ENCODE measurements around the gene PIGN. TPM values are rescaled to one million over a fixed set of nuclear protein-coding genes. Genes with fewer than 3 reads are reported as not detected.

Gene PIGN
- total RNA-seq, 2 donors from 2014 or later, result 22.6 to 28.7 TPM

- ATAC-seq, result no peak
- 88 to 95% methylated on average over 1 of the region's 1 CpG for WGBS, 2 donors
- H3K27me3 ChIP-seq, result no peaks in the 10 kb centered on the region
- TF ChIP-seq POLR2A (IDR thresholded peaks at IDR 0.05), result no peak
- TF ChIP-seq, protein P1, sequence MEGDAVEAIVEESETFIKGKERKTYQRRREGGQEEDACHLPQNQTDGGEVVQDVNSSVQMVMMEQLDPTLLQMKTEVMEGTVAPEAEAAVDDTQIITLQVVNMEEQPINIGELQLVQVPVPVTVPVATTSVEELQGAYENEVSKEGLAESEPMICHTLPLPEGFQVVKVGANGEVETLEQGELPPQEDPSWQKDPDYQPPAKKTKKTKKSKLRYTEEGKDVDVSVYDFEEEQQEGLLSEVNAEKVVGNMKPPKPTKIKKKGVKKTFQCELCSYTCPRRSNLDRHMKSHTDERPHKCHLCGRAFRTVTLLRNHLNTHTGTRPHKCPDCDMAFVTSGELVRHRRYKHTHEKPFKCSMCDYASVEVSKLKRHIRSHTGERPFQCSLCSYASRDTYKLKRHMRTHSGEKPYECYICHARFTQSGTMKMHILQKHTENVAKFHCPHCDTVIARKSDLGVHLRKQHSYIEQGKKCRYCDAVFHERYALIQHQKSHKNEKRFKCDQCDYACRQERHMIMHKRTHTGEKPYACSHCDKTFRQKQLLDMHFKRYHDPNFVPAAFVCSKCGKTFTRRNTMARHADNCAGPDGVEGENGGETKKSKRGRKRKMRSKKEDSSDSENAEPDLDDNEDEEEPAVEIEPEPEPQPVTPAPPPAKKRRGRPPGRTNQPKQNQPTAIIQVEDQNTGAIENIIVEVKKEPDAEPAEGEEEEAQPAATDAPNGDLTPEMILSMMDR (IDR thresholded peaks at IDR 0.05), result no peak
- no peak for DNase-seq
- no peaks in the 10 kb centered on the region for H3K36me3 ChIP-seq (replicated peaks in 1 of 2; ENCODE audit: insufficient read depth in 1 of 2, low read depth in 2 of 2)
- no peak overlapping the region for H3K4me3 ChIP-seq
- H3K4me1 ChIP-seq, result no peaks in the 10 kb centered on the region
- intact Hi-C loops (cut with DNase I), result no loop called here
- H3K9me3 ChIP-seq, result no peaks in the 10 kb centered on the region
- H3K27ac ChIP-seq, result no peak overlapping the region
Measured at GRCh38 chr18:62081248-62081647, 105.6 kb downstream of the PIGN start.

DNA sequence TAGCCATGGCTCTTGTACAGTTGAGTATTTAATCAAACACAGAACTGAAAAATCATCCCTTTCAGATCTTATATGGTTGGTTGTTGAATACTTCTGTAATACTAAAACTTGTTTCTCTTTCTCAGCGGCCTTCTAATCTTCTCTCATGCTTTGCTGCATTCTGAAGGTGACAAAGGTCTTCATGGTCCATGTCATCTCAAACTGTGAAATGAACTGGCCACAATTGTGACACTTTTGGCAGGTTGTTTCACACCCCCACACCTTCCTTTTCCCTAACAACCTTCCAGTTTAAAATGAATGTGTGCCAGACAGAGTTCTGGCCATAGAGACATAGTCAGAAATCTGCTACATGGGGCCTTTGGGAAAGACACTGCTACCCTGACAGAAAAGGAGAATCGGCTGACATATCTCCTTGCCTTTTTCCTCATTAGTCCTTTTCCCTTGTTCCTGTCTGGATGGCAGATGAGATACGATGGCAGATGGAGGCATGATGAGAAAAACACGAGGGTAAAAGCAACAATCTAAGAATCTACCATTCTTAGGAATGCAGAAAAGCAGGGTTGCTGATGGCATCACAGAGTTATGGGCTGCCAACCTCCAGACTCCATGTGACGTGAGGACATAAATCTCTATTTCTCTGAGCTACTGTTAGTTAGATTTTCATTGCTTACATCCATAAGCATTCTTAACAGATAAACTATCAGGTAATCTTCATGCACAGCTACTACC lies 106.5 kb downstream of the PIGN start:
- WGBS, 2 donors, result 72 to 76% methylated on average over 5 of the region's 5 CpGs

DNA sequence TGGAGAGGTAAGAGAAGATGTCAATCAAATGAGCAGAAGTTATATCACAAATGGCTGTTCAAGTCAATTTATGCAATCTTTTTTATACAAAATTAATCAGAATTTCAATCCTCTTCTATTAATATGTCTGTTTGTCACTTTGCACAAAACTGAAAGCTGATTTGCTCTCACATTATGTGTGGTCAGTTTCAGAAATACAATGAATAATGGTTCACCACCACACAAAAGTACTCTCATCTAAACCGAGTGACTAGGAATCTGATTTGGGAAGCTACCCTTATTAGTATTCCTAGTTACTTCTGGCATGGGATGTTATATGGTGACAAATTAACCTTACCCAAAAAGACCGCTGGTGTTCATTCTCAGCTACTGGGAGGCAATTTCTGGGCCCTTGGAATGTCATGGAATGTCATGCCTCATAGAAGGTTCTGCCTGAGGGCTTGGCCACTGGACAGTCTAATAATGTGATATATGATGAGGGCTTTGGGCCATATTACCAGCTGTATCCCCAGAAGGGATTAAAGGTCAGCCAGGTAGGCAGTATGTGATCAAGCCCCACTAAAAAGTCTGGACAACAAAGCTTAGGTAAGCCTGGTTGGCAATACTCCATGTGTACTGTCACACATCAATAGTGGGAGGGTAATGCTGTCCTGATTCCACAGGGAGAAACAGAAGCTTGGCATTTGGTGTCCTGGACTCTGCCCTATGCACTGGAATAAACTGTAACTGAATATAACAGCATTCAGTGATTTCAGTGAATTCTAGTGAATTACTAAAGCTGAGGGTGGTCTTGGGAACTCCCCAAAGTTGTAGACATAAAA lies 113.2 kb downstream of the PIGN start:
- intact Hi-C loops (cut with DNase I), result no loop called here
- no peaks in the 10 kb centered on the region for H3K27me3 ChIP-seq
- no peaks in the 10 kb centered on the region for H3K9me3 ChIP-seq
- no peaks in the 10 kb centered on the region for H3K36me3 ChIP-seq (replicated peaks in 1 of 2; ENCODE audit: insufficient read depth in 1 of 2, low read depth in 2 of 2)
- TF ChIP-seq POLR2A (IDR thresholded peaks at IDR 0.05), result no peak
- TF ChIP-seq, protein P1 (IDR thresholded peaks at IDR 0.05), result no peak
- 98 to 100% methylated on average over 2 of the region's 2 CpGs for WGBS, 2 donors
- H3K4me1 ChIP-seq, result no peaks in the 10 kb centered on the region
- ATAC-seq (no peak), DNase-seq (no peak)
- H3K4me3 ChIP-seq, result no peak overlapping the region
- H3K27ac ChIP-seq, result no peak overlapping the region

More for the DNA sequence above, 106.5 kb downstream of the PIGN start:
- no peaks in the 10 kb centered on the region for H3K27me3 ChIP-seq
- TF ChIP-seq POLR2A (IDR thresholded peaks at IDR 0.05), result no peak
- TF ChIP-seq, protein P1 (IDR thresholded peaks at IDR 0.05), result no peak
- H3K4me3 ChIP-seq, result no peak overlapping the region
- H3K4me1 ChIP-seq, result no peaks in the 10 kb centered on the region
- H3K27ac ChIP-seq, result no peak overlapping the region
- no peaks in the 10 kb centered on the region for H3K9me3 ChIP-seq
- no peaks in the 10 kb centered on the region for H3K36me3 ChIP-seq (replicated peaks in 1 of 2; ENCODE audit: insufficient read depth in 1 of 2, low read depth in 2 of 2)
- ATAC-seq (no peak), DNase-seq (no peak)
- intact Hi-C loops (cut with DNase I), result no loop called here

GRCh38 chr18:62072370-62072769 lies 114.5 kb downstream of the PIGN start:
- intact Hi-C loops (cut with DNase I), result no loop called here
- H3K27ac ChIP-seq, result no peak overlapping the region
- ATAC-seq (no peak), DNase-seq (no peak)
- TF ChIP-seq, protein P1 (IDR thresholded peaks at IDR 0.05), result no peak
- TF ChIP-seq POLR2A (IDR thresholded peaks at IDR 0.05), result no peak
- H3K27me3 ChIP-seq, result no peaks in the 10 kb centered on the region
- H3K36me3 ChIP-seq (replicated peaks in 1 of 2; ENCODE audit: insufficient read depth in 1 of 2, low read depth in 2 of 2), result no peaks in the 10 kb centered on the region
- no peaks in the 10 kb centered on the region for H3K4me1 ChIP-seq
- H3K9me3 ChIP-seq, result no peaks in the 10 kb centered on the region
- H3K4me3 ChIP-seq, result no peak overlapping the region
